ENCODE results near the gene GTPBP1. TPM values are rescaled to one million over a fixed set of nuclear protein-coding genes. Genes with fewer than 3 reads are reported as not detected.

GTPBP1 gene
- polyA plus RNA-seq, 1 of the 3 experiments (the other 2 are of a cell fraction) = 15.2 TPM

DNA sequence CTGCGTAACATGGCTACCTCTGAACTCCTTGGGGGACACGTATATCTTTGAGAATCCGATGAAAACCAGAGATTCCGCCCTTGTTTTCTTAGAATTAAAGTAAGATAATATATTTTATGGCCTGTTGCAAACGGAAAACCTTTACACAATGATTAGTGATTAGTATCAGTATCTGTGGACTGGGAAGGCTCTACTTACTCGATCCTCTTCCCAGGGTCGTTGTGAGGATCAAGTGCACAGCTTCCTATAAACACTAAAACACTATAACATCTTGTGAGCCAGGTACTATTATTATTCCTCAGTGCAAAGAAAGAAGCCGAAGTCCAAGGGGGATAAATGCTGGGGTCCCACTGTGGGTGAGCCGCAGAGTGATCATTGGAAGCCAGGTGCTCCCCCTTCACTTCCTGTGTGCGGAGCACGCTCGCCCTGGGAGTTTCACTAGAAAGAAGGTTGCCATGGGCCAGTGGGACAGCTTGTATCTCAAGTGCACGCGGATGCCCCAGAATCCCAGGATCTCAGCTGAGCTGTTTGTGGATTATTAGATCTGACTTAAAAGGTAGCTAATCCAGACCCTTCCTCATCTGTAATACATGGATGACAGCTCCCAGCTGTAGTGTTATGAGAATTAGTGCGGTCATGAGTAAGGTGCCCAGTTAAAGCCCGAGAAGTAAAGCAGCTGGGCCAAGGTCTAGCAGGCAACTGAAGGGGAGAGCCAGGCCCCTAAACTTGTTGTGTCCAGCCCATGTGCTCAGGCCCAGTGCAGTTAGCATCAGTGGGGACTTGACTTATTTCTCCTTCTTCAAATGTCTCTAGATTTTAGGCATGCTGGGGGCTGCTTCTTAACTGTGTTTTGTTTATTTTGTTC lies 48.5 kb upstream of the GTPBP1 start:
- Histone ChIP-seq H3K79me2 (ENCODE audit: insufficient read depth) (peaks cover 19% of the 10 kb centered on the region), H3K36me3 (replicated peaks in 1 of 2; ENCODE audit: control insufficient read depth in 1 of 2, insufficient read depth in 2 of 2, low read length in 1 of 2) (no peaks in the 10 kb centered on the region), H3F3A (replicated peaks; ENCODE audit: insufficient read depth) (no peaks in the 10 kb centered on the region), H4K20me1 (ENCODE audit: insufficient read depth) (no peaks in the 10 kb centered on the region), H3K4me3 (ENCODE audit: low read depth in 2 of 2, low read length in 1 of 2) (peak overlapping the region; percentile 72 to 74), H3K9me3 (no peaks in the 10 kb centered on the region), H3K27ac (ENCODE audit: low read depth in 2 of 2, low read length in 1 of 2) (peak overlapping the region in 1 of 2 experiments; percentile 88; a peak in 2 of 4 replicates), H3K9ac (peak overlapping the region; percentile 87), H2AFZ (ENCODE audit: low read depth) (no peak overlapping the region), H3K4me2 (peak overlapping the region; percentile 81), H3K9me2 (no peaks in the 10 kb centered on the region), H3K4me1 (ENCODE audit: control insufficient read depth in 1 of 2, insufficient read depth in 2 of 2, low read depth in 1 of 2, low read length in 1 of 2) (peaks cover 0 to 5% of the 10 kb centered on the region in 2 experiments; a peak in 1 of 4 replicates), H3K27me3 (ENCODE audit: insufficient read depth) (no peaks in the 10 kb centered on the region)
- ChIA-PET CTCF (interaction anchor here (1.2 to 1.6 kb wide), 2 partner anchors 24 to 605 kb away, joined by 3 to 4 read pairs; partner anchors contain the start of gene TOMM22), POLR2A (no interaction called here)
- TF ChIP-seq MXI1 (IDR thresholded peaks at IDR 0.05; ENCODE audit: low read depth, low read length) = peak; percentile 49; the same call in 1 of the 2 replicates
- TF ChIP-seq FOXJ3 (CRISPR knock-in tag; IDR thresholded peaks at IDR 0.05) = no peak
- DNase-seq = peak; percentile 31
- WGBS (ENCODE audit: low lambda C conversion rate) = 9% methylated on average over 11 of the region's 16 CpGs

DNA sequence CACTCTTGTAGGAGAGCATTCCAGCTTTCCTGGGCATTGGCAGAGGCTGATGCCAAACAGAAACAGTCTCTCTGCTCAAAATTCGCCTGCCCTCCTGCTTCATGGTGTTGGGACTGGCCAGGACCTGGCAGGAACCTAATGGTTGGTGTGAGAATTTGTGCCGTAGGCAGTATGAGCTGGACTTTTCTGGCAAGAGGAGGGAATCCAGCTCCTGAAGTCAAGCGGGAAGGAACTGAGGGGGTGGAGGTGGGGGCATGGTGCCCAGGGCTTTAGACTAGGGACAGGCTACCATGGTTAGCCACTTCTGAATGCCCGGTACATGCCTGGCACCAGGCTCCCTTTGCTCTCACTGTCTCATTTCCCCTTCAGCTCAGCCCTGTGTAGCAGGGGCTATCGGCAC lies 30.9 kb upstream of the GTPBP1 start:
- no peak overlapping the region for H3K27ac ChIP-seq (ENCODE audit: low read depth in 2 of 2, low read length in 1 of 2)
- H3K36me3 ChIP-seq (replicated peaks in 1 of 2; ENCODE audit: control insufficient read depth in 1 of 2, insufficient read depth in 2 of 2, low read length in 1 of 2) = peaks cover 0 to 3% of the 10 kb centered on the region in 2 experiments
- ChIA-PET CTCF (no interaction called here), POLR2A (interaction anchor here (1.4 kb wide), 1 partner anchor 8 kb away, joined by 3 read pairs; no protein-coding TSS in a partner anchor)
- no peak for TF ChIP-seq GABPA (IDR thresholded peaks at IDR 0.05; ENCODE audit: low read depth)
- TF ChIP-seq POLR2AphosphoS5 (IDR thresholded peaks at IDR 0.05; ENCODE audit: low read depth, low read length) = no peak
- TF ChIP-seq EP300 (IDR thresholded peaks at IDR 0.05; ENCODE audit: borderline replicate concordance in 1 of 2, low read depth in 1 of 2, low read length in 1 of 2) = no peak
- TF ChIP-seq CHD2 (IDR thresholded peaks at IDR 0.05; ENCODE audit: low read length, partially characterized antibody) = no peak
- TF ChIP-seq, protein P1, sequence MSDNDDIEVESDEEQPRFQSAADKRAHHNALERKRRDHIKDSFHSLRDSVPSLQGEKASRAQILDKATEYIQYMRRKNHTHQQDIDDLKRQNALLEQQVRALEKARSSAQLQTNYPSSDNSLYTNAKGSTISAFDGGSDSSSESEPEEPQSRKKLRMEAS (IDR thresholded peaks at IDR 0.05; ENCODE audit: low read depth) = no peak
- no peak for TF ChIP-seq MXI1 (IDR thresholded peaks at IDR 0.05; ENCODE audit: low read depth, low read length)
- TF ChIP-seq NFIC (IDR thresholded peaks at IDR 0.05; ENCODE audit: borderline replicate concordance) = no peak
- TF ChIP-seq SMC3 (IDR thresholded peaks at IDR 0.05; ENCODE audit: low read depth, low read length) = no peak
- no peak for TF ChIP-seq FOSL2 (IDR thresholded peaks at IDR 0.05; ENCODE audit: borderline replicate concordance, low read depth)
- TF ChIP-seq EZH2phosphoT487 (IDR thresholded peaks at IDR 0.05; ENCODE audit: borderline replicate concordance, low read depth) = no peak
- TF ChIP-seq SIN3A (IDR thresholded peaks at IDR 0.05; ENCODE audit: borderline replicate concordance, low read depth, low read length) = no peak
- no peak for TF ChIP-seq FOXM1 (IDR thresholded peaks at IDR 0.05; ENCODE audit: low read depth)
- no peak for TF ChIP-seq TCF12 (IDR thresholded peaks at IDR 0.05)
- no peak for TF ChIP-seq JUND (IDR thresholded peaks at IDR 0.05)
- TF ChIP-seq, protein P2, sequence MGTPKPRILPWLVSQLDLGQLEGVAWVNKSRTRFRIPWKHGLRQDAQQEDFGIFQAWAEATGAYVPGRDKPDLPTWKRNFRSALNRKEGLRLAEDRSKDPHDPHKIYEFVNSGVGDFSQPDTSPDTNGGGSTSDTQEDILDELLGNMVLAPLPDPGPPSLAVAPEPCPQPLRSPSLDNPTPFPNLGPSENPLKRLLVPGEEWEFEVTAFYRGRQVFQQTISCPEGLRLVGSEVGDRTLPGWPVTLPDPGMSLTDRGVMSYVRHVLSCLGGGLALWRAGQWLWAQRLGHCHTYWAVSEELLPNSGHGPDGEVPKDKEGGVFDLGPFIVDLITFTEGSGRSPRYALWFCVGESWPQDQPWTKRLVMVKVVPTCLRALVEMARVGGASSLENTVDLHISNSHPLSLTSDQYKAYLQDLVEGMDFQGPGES (IDR thresholded peaks at IDR 0.05; ENCODE audit: low read depth, low read length) = no peak
- TF ChIP-seq RCOR1 (IDR thresholded peaks at IDR 0.05; ENCODE audit: low read length) = no peak
- H3K27me3 ChIP-seq (ENCODE audit: insufficient read depth) = no peaks in the 10 kb centered on the region
- H3K4me1 ChIP-seq (ENCODE audit: control insufficient read depth in 1 of 2, insufficient read depth in 2 of 2, low read depth in 1 of 2, low read length in 1 of 2) = no peaks in the 10 kb centered on the region
- no peaks in the 10 kb centered on the region for H3F3A ChIP-seq (replicated peaks; ENCODE audit: insufficient read depth)
- H3K9me3 ChIP-seq = no peaks in the 10 kb centered on the region
- no peak overlapping the region for H3K4me3 ChIP-seq (ENCODE audit: low read depth in 2 of 2, low read length in 1 of 2)
- H3K4me2 ChIP-seq = no peak overlapping the region
- no peaks in the 10 kb centered on the region for H3K9me2 ChIP-seq
- H2AFZ ChIP-seq (ENCODE audit: low read depth) = no peak overlapping the region
- no peaks in the 10 kb centered on the region for H4K20me1 ChIP-seq (ENCODE audit: insufficient read depth)
- no peak for DNase-seq
- 95% methylated on average over 3 of the region's 5 CpGs for WGBS (ENCODE audit: low lambda C conversion rate)
- no peaks in the 10 kb centered on the region for H3K79me2 ChIP-seq (ENCODE audit: insufficient read depth)
- H3K9ac ChIP-seq = no peak overlapping the region
